Glomerular visceral epithelial cell (primary cell): ENCODE measurements around the gene SEMA4G.
A peak's percentile ranks its signal among the peaks of the same experiment; 100 is the strongest.
"Not testable (repeated sequence)": the region's sequence is repeated elsewhere in the genome, so short reads cannot be mapped to it uniquely, and the experiment has no call there.

Source experiments
- DNase-seq: peaks from one replicate; pipeline ENCODE4 v3.0.0-alpha.2; 2016; ENCODE audit errors: extremely low spot score

Gene SEMA4G

DNA sequence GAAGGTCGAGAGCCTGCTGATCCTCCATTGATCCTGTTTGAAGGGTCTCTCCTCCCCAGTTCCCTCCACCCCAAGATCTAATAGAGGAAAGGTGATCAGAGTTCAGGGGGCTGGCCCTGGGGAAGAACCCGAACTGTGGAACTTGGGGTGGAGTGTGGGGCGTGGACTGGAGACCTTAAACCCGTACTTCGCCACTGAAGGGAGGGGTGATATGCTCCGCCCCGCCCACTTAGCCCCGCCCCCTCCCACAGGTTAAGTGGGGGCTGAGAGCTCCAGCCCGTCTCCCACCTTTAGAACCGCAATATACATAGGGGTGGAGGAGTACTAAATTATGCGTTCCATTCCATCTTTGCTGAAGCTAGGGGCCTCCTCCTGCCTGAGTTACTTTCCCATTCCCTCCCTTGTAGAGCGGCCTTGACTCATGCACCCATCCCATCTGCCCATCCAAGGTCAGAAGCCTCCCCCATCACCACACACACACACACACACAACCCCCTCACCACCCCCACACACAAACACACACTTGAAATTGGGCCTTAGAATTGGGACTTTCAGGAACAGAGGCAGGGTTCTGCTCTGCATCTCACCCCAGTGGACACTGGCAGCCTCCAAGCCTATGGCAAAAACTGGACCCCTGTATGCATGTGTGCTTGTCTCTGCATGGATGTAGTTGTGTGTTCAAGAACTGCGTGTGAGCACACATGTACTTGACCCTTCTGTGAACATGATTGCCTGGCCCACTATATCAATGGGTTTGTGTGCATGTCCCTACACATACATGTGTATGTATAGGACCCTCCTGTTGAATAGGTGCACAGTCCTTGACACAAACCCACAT is 991 bp downstream of the SEMA4G start:
- no peak for DNase-seq

DNA sequence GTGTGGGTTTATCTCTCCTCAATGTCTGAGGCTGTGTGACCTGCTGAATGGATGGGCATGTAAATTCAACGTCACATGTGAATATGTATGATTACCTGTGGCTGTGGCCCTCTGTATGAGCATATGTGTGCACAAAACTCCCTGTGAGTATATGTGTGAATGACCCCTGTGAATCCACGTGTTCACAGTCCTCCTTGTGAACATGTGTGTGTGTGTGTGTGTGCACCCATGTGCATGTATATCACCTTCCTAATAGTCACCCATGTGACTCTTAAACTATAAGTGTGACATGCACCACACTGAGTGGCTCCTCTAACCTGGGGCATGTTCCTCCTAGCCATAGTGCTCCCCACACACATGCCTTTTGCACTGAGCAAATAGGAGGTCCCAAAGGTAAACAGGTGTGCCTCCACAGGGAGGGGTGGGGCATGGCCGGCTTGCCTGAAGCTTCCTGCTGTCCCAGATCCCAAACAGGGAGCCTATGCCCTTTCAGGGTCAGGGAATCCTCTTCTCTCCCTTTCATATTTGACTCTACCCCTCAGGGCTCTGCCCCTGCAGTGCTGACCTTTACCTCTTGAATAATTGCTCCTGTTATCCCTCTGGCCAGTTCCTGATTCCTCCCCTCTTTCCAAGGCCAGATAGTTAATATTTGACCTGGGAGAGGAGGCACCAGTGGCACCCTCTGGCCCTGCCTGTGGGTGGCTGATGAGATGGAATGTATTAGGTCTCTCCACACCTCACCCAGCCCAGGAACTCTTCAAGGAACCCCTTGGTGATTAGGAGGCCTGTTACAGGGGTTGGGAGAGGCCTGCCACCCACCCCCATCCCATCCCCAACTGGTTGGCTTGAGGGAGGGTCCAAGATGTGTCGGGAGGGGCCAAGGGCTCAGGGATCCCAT is 1.9 kb downstream of the SEMA4G start:
- peak; percentile 56 for DNase-seq

DNA sequence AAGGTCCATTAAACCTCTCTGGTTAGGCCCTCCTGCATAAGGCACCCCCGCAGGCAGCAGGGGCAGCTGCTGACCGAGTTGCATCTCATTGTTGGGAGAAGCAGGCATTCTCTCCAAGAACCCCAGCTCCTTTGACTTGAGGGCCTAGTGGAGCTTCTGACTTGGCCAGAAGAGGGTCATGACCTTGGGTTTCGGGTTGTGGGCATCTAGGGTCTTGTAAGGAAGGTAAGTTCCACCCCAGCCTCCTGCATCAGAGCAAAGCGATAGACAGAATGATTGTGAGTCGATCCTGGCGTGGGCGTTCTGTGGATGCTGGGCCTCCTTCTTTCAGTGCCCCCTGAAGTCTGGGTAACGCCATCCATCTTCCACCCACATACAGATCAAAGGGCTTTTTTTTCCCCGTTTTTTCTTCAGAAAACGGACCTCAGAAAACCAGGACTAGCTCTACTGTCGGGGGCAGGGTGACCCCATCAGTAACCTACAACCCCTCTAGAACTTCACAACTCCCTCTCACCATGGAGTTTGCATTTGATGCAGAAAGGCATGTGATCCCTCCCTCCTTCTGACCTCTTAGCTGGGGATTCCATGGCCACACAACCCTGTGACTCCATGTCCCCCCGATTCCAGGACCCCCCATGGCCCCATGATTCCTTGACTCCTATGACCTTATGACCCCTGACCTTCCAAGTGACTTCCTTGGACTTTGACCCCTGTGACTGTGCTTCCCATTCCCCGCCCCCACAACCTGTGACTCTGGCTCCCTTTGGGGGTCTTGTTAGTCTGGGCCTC is 3.0 kb downstream of the SEMA4G start:
- DNase-seq: no peak

GRCh38 chr10:100972904-100973535 is 3.7 kb downstream of the SEMA4G start:
- DNase-seq: no peak

- DNase-seq: not testable (repeated sequence)
These were observed 6.1 kb downstream of the SEMA4G start for GRCh38 chr10:100975397-100975796.

GRCh38 chr10:100976906-100977305 is 7.6 kb downstream of the SEMA4G start:
- DNase-seq: no peak

DNA sequence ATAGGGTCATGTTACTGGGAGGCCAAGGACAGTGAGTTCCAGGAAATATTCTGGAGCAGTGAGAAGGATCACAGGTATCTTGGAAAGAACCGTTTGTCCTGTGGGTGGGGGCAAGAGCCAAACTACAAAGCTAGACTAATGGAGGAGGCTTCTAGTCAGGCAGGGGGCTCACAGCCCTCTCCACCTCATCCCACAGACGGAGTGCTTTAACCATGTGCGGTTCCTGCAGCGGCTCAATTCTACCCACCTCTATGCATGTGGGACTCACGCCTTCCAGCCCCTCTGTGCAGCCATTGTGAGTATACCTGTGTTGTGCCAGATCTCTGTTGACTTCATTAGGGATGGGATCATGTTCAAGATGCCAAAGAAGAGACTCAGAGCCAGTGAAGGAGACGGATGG is 8.1 kb downstream of the SEMA4G start:
- DNase-seq: no peak

DNA sequence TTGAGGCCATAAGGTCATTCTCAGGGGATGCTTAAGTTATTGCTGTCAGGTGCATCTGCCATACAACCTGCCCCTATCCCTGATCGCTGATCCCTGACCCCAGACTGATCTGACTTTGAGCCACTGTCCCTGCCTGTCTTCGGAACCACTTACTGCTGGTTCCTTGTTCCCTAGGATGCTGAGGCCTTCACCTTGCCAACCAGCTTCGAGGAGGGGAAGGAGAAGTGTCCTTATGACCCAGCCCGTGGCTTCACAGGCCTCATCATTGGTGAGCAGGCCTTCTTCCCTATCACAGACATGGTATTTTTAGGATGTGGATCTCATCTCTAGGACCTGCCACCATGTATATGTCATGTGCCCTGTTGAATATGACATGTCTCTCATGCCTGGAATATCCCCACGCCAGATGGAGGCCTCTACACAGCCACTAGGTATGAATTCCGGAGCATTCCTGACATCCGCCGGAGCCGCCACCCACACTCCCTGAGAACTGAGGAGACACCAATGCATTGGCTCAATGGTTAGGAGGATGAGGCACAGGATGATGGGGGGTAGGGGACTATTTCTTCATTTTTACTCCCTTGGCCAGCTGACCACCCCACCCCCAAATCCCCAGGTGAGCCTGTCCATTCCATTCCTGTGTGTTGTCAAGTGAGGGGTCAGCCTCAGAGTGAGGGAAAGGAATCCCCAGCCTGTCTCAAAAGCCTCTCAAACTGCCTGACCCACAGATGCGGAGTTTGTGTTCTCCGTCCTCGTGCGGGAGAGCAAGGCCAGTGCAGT is 9.0 kb downstream of the SEMA4G start:
- DNase-seq: no peak

DNA sequence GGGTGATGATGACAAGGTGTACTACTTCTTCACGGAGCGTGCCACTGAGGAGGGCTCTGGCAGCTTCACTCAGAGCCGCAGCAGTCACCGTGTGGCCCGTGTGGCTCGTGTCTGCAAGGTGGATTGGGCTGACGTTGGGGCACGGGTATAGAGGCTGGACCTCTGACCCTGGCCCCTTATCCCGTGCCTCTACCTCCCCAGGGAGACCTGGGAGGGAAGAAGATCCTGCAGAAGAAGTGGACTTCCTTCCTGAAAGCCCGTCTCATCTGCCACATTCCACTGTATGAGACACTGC is 9.5 kb downstream of the SEMA4G start:
- no peak for DNase-seq

DNA sequence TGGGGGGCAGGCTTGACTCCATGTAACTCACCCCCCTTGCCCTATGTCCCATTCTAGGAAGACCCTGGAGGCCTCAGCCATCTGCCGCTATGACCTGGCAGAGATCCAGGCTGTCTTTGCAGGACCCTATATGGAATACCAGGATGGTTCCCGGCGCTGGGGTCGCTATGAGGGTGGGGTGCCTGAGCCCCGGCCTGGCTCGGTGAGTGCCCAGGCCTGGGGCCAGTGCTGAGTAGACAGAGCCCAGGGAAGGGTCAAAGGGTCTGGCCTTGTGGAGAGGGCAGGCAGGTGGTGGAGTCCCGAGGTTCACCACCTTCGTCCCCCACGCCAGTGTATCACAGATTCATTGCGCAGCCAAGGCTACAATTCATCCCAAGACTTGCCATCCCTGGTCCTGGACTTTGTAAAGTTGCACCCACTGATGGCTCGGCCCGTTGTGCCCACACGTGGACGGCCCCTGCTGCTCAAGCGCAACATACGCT is 10.5 kb downstream of the SEMA4G start:
- DNase-seq: no peak

DNA sequence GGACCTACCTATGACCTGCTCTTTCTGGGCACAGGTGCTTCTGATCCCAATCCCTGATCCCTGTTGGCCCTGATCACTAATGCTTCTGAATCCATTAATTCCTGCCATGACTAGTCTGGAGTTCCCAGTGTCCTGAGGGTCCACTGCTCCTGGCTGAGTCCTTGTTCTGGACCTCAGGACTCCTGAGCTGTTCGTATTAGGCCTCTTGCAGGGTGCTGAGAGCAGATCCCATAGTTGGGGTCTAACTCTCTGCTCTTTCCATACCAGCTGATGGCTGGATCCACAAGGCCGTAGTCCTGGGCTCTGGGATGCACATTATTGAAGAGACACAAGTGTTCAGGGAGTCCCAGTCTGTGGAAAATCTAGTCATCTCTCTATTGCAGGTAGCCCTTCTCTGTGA is 11.0 kb downstream of the SEMA4G start:
- no peak for DNase-seq

GRCh38 chr10:100980711-100981110 is 11.4 kb downstream of the SEMA4G start:
- no peak for DNase-seq

DNA sequence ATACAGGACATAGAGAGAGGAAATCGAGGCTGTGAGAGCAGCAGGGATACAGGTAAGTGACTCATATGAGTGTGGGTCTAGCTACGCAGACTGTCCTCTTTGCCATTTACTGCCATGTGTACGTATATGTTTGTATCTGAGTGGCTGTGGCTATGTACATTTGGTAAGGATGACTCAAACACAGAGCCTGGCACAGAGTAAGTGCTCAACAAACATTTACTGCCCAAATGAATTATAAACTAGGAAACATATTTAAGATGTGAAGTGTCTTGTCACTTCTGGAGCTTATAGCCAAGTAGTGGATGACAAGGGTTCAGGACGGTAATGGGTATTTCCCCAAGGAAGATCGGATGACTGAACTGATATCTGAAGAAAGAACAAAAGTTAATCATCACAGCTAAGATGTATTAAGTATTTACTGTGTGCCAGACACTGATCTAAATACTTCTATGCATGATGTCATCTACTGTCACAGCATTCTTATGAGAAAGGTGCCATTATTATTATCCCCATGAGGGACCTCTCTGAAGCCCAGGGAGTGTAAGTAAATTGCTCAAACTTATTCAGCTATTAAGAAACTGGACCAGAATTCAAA is 12.0 kb downstream of the SEMA4G start:
- no peak for DNase-seq

- no peak for DNase-seq
These were observed 13.9 kb downstream of the SEMA4G start for GRCh38 chr10:100982916-100983830.

DNA sequence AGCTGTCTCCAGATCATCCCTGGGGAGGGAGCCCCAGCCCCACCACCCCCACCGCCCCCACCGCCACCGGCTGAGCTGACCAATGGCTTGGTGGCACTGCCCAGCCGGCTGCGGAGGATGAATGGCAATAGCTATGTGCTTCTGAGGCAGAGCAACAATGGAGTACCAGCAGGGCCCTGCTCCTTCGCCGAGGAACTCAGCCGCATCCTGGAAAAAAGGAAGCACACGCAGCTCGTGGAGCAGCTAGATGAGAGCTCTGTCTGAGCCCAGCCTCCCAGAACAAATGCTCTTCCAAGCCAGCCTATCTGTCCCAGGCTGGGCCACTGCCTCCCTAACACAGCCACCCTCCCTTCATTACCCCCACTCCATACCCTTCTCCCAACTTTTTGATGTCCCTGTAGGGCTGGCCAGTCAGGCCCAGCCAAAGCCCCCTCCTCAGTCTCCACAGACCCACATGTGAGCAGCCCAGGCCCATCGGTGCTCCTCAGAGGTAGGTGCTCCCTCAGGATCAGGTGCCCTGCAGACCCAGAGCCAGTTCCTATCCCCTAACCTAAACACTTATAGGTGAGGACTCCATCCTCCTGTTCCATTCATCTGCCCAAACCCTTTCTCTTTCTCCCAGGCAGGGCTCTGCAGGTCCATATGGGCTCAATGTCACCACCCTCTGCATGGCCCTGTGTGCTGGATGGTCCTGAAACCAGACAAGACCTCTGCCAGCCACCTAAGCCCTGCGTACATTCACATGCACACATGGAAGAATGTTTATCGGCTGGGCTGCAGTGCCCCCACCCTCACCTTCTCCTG is 14.8 kb downstream of the SEMA4G start:
- no peak for DNase-seq

DNA sequence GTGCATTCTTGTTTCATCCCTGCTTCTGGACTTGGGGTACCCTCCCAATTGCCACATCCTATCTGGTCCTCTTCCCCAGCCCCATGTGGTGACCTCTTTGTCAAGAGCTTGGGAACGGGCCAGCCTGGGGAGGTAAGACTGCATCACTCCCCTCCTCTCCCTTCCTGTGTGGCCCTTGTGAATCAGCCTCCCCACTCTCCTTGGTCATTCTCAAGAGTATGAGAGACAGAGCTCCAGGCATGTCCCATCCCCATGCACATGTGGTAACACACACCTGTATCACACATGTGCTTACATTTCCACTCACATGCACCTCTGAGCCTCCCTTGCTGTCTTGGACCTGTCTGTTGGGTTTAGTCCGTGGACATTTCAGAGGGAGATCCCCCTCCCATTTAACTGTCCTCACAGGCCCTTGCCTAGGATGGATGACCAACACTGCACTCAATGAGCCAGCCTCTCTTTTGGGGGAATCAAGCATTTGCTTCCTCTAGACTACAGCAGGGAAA is 15.4 kb downstream of the SEMA4G start:
- no peak for DNase-seq

- DNase-seq: no peak
These were observed 16.0 kb downstream of the SEMA4G start for GRCh38 chr10:100985336-100985735.

- DNase-seq: no peak
These were observed 17.3 kb downstream of the SEMA4G start for GRCh38 chr10:100986623-100986951.
